ENCODE measurements around the gene HOXA11. TPM values are rescaled to one million over a fixed set of nuclear protein-coding genes. Genes with fewer than 3 reads are reported as not detected.

Gene HOXA11
- total RNA-seq (2013; cell fraction: nucleolus; rRNA removed): not detected in 2 replicates
- not detected in 2 replicates for total RNA-seq (2014; rRNA removed)
- total RNA-seq (2014; rRNA removed; fragmentation: Illumina TruSeq; extraction: Trizol): not detected in 2 replicates
- not detected in 2 replicates for total RNA-seq (2021)
- not detected for polyA plus RNA-seq (2011; ENCODE audit: low read depth)
- not detected in 2 replicates for polyA plus RNA-seq (2011; rRNA removed)
- 0.03 TPM in 1 of 2 replicates, not detected in the other for polyA plus RNA-seq (2011; cell fraction: cytosol; rRNA removed)
- not detected in 2 replicates for polyA plus RNA-seq (2011; cell fraction: nucleus; rRNA removed)
- not detected in 2 replicates for polyA plus RNA-seq (2012)
- not detected in 2 replicates for polyA plus RNA-seq (2014; fragmentation: Illumina TruSeq; extraction: Trizol)
- not detected for polyA plus RNA-seq (2014; fragmentation: Nextera tagmentation; extraction: Ambion mirVana)
- polyA plus RNA-seq (2014; rRNA removed): not detected in 2 replicates
- not detected for polyA plus RNA-seq (2016; fragmentation: Nextera tagmentation; extraction: Ambion mirVana)
- polyA minus RNA-seq (2011; rRNA and poly(A)+ RNA removed): not detected in 2 replicates
- not detected in 2 replicates for polyA minus RNA-seq (2011; cell fraction: cytosol; rRNA and poly(A)+ RNA removed)
- not detected in 2 replicates for polyA minus RNA-seq (2011; cell fraction: nucleus; rRNA and poly(A)+ RNA removed)
- Bru-seq, nascent RNA: not detected
- BruChase-seq, experiment 1, labeled RNA remaining after a 6-hour chase: not detected
- BruChase-seq, experiment 2, labeled RNA remaining after a 2-hour chase: not detected
- long read RNA-seq, experiment 1: 0 reads
- long read RNA-seq, experiment 2: 0 reads

- TF ChIP-seq SUPT20H (IDR thresholded peaks at IDR 0.05; ENCODE audit: borderline replicate concordance, control insufficient read depth, low read depth, low read length) (no peak), ZNF217 (IDR thresholded peaks at IDR 0.05) (no peak), LARP7 (IDR thresholded peaks at IDR 0.05) (no peak), ZNF24 (IDR thresholded peaks at IDR 0.05) (no peak)
- TF ChIP-seq, protein P1, sequence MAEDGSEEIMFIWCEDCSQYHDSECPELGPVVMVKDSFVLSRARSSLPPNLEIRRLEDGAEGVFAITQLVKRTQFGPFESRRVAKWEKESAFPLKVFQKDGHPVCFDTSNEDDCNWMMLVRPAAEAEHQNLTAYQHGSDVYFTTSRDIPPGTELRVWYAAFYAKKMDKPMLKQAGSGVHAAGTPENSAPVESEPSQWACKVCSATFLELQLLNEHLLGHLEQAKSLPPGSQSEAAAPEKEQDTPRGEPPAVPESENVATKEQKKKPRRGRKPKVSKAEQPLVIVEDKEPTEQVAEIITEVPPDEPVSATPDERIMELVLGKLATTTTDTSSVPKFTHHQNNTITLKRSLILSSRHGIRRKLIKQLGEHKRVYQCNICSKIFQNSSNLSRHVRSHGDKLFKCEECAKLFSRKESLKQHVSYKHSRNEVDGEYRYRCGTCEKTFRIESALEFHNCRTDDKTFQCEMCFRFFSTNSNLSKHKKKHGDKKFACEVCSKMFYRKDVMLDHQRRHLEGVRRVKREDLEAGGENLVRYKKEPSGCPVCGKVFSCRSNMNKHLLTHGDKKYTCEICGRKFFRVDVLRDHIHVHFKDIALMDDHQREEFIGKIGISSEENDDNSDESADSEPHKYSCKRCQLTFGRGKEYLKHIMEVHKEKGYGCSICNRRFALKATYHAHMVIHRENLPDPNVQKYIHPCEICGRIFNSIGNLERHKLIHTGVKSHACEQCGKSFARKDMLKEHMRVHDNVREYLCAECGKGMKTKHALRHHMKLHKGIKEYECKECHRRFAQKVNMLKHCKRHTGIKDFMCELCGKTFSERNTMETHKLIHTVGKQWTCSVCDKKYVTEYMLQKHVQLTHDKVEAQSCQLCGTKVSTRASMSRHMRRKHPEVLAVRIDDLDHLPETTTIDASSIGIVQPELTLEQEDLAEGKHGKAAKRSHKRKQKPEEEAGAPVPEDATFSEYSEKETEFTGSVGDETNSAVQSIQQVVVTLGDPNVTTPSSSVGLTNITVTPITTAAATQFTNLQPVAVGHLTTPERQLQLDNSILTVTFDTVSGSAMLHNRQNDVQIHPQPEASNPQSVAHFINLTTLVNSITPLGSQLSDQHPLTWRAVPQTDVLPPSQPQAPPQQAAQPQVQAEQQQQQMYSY (CRISPR knock-in tag; IDR thresholded peaks at IDR 0.05): no peak
- TF ChIP-seq, protein P2, sequence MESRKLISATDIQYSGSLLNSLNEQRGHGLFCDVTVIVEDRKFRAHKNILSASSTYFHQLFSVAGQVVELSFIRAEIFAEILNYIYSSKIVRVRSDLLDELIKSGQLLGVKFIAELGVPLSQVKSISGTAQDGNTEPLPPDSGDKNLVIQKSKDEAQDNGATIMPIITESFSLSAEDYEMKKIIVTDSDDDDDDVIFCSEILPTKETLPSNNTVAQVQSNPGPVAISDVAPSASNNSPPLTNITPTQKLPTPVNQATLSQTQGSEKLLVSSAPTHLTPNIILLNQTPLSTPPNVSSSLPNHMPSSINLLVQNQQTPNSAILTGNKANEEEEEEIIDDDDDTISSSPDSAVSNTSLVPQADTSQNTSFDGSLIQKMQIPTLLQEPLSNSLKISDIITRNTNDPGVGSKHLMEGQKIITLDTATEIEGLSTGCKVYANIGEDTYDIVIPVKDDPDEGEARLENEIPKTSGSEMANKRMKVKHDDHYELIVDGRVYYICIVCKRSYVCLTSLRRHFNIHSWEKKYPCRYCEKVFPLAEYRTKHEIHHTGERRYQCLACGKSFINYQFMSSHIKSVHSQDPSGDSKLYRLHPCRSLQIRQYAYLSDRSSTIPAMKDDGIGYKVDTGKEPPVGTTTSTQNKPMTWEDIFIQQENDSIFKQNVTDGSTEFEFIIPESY (IDR thresholded peaks at IDR 0.05): no peak
- Histone ChIP-seq H3K27ac (ENCODE audit: control insufficient read depth, insufficient read depth) (no peak within 1 kb of the TSS), H3K4me2 (ENCODE audit: control insufficient read depth, insufficient read depth) (peak within 1 kb of the TSS; percentile 22), H2AFZ (ENCODE audit: control insufficient read depth, low read depth, low read length) (no peak within 1 kb of the TSS; the same call in 1 of the 2 replicates), H3K79me2 (ENCODE audit: control insufficient read depth, insufficient read depth, low read length) (no peaks in the 10 kb centered on the region), H3K27me3 (replicated peaks in 1 of 2; ENCODE audit: control insufficient read depth in 2 of 2, insufficient read depth in 2 of 2, low read length in 1 of 2) (peaks cover 42 to 52% of the 10 kb centered on the region in 2 experiments), H3K36me3 (ENCODE audit: control insufficient read depth in 2 of 2, insufficient read depth in 2 of 2, low read length in 1 of 2) (no peaks in the 10 kb centered on the region), H4K20me1 (ENCODE audit: control insufficient read depth, insufficient read depth) (no peaks in the 10 kb centered on the region), H3K9me3 (replicated peaks; ENCODE audit: control insufficient read depth, insufficient read depth, low read length) (no peaks in the 10 kb centered on the region; the same call in 2 of the 3 replicates), H3K9ac (ENCODE audit: control insufficient read depth, insufficient read depth, low read length) (no peak within 1 kb of the TSS), H3K4me3 (no peak within 1 kb of the TSS), H3K4me1 (ENCODE audit: control insufficient read depth, insufficient read depth, low read length) (no peaks in the 10 kb centered on the region)
- DNase-seq (ENCODE audit: low read depth, low spot score): no peak
- no peak for FAIRE-seq
- ChIA-PET RAD21 (ENCODE audit: unreplicated experiment) (interaction anchor here (1.4 kb wide), 1 partner anchor 11 kb away, joined by 4 read pairs; no protein-coding TSS in a partner anchor), POLR2A (no interaction called here), CTCF (no interaction called here), SMC1A (ENCODE audit: uncharacterized antibody, unreplicated experiment) (no interaction called here)
- intact Hi-C loops (cut with micrococcal nuclease; ENCODE audit: unreplicated experiment): no loop called here
- in situ Hi-C loops (cut with MboI): no loop called here
- no TSS peak for BruUV-seq (replicated peaks)
- 28% methylated on average over 33 of the region's 43 CpGs for WGBS (ENCODE audit: insufficient coverage, insufficient replicate concordance, low lambda C conversion rate, missing lambda C conversion rate)
- no peak for ATAC-seq
These were observed at the start of gene HOXA11 for GRCh38 chr7:27185013-27185853. Gene HOXA11 (minus strand): TSS chr7:27185232. CDS start chr7:27185144, 88 bp downstream.
